HG02678 (cell line): Measurements from ENCODE around the gene STAT1.

ENCODE experiments used
- ATAC-seq: cut with Tn5 transposase; IDR thresholded peaks from one replicate; pipeline ENCODE4 v1.9.1; 2021; ENCODE audit warnings: mild to moderate bottlenecking, moderate library complexity; ENCODE audit not compliant: unreplicated experiment

Gene STAT1

GRCh38 chr2:190986221-190986953 lies 27.6 kb downstream of the STAT1 start:
- ATAC-seq, result no peak

- no peak for ATAC-seq
Observed at GRCh38 chr2:190984595-190984994, 29.4 kb downstream of the STAT1 start.

GRCh38 chr2:190982262-190983034 lies 31.5 kb downstream of the STAT1 start:
- ATAC-seq, result no peak

DNA sequence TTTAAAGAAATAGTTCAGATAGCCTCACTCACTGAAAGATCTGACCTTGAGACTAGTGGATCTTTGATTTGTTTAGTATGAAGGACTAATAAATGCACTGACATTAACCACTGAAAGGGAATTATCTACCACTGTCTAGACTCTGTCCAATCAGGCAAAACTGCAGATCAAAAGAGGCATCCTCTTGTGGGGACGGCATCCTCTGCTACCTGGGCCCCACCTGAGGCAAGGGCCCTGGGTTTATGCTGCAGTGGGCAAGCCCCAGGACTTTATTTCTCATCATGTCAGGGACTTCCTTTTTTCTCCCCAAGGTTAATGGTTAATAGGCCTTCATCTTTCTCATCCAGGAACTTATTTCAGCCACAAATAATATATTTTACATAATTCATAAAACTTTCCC lies 32.2 kb downstream of the STAT1 start:
- ATAC-seq, result no peak

DNA sequence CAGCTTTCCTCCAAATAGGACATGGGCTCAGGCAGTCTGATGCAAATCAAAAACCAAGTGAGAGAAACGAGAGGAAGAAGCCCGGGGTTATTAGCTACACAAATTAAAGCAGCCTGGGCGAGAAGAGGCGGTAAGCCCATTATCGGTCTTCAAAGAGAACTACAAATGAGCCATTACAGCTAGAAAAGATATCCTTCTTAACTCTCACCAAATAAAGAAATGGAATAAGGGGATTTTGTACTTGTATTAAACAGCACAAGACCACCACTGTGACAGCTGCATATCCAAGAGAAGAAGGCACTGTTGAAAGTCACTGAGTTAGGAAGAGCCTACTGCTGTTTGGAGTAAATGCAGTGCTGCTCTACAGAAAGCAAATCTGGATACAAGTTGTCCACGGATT lies 32.6 kb downstream of the STAT1 start:
- no peak for ATAC-seq

DNA sequence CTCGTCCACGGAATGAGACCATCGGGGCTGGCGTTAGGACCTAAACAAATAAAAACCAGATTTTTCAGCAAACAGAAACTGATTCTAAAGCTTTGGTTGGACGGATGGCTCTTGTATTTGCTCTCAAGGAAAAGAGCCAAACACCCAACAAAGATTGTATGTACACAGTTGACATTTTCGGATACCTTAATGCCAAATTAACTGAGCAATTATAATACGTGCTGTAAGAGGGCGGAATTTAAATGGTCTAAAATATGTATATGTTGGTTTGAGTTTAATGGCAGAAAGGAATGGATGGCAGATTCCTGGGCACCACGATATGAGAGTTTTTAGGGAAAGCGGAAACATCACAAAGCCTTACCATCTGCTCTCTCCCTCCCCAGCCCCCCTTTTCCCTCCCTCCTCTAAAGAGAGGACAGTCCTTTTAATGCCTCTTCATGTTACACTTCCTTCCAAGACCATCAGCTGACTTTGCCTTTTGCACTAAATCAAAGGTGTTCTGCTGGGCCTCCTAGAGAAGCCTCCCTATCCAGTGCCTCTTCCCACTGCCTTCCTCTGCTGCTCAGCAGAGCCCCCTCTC lies 33.3 kb downstream of the STAT1 start:
- ATAC-seq, result no peak

DNA sequence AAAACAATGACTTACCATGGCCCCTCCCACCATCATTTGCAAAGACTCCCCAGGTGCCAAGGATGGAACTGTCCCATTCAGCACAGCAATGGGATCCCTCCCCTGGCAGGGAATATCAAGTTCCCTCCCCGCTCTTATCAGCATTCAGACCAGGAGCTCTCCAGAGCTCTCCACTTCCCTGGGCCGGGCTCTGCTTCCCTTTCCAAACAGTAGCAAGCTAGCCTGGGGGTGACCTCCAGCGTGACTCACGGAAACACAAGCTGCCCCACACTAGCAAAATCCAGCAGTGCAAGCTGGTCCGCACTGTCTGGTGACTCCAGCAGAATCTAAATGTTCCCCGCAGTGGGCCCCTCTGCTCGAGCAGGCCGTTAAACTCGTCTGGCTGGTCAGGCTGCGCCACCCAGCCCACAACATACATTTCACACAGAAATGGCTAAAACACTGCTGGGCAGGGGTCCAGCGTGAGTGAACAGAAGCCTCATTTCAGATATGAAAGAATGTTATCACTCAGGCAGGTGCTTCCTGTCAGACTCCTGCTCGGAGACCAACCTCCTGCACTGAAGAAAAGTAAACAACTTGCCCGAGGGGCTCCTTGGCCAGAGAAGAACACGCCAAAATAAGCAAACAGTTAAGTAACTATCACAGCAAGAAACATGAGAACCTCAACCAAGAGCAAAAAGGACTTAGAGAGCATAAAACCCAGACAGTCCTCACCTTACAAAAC lies 33.9 kb downstream of the STAT1 start:
- ATAC-seq, result no peak

DNA sequence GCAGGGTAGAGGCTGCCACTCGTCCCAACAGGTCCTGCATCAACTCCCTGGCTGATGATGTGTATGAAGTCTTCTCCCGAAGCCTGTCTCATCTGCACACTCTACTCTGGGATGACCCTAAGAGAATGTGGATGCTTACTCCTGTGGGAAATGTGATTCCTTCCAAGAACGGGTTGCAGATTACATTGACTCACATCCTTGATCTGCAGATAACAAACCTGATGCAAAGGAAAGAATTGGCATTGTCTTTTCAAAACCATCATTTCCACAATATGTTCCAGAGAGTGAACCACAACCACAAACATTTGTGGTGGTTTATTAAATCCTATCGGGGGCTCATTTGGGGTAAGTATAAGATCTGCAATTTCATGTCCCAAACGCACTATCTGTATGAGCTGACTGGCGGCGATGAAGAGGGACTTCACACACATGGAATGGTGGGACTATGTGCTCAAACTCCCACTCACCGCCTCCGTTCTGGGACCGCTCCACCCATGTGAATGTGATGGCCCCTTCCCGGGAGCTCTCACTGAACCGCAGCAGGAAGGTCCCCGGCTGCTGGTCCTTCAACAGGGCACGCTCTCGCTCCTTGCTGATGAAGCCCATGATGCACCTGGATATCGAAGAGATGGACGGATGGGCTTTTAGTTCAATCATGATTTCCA lies 35.5 kb downstream of the STAT1 start:
- no peak for ATAC-seq

DNA sequence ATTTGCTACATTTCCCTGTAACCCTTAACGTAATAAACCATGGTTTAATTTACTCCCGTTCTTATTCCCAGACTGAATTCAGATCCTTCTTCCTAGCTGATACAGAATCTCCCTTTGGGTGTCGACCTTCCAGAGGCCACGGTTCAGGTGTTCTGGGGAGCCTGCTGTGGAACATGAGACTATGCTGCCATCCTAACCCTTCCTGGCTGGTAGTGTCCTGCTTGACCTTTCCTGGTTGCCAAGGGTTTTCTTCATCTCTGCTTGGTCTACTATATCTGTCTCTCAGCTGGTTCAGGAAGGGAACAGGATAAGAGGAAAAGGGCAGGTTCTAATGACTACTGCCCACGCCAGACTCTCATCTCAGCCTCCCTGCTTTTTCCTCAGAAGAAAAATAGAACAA lies 36.5 kb downstream of the STAT1 start:
- ATAC-seq, result no peak

- no peak for ATAC-seq
Observed at GRCh38 chr2:190976521-190976920, 37.5 kb downstream of the STAT1 start.

- ATAC-seq, result no peak
Observed at GRCh38 chr2:190974629-190975361, 39.2 kb downstream of the STAT1 start.

DNA sequence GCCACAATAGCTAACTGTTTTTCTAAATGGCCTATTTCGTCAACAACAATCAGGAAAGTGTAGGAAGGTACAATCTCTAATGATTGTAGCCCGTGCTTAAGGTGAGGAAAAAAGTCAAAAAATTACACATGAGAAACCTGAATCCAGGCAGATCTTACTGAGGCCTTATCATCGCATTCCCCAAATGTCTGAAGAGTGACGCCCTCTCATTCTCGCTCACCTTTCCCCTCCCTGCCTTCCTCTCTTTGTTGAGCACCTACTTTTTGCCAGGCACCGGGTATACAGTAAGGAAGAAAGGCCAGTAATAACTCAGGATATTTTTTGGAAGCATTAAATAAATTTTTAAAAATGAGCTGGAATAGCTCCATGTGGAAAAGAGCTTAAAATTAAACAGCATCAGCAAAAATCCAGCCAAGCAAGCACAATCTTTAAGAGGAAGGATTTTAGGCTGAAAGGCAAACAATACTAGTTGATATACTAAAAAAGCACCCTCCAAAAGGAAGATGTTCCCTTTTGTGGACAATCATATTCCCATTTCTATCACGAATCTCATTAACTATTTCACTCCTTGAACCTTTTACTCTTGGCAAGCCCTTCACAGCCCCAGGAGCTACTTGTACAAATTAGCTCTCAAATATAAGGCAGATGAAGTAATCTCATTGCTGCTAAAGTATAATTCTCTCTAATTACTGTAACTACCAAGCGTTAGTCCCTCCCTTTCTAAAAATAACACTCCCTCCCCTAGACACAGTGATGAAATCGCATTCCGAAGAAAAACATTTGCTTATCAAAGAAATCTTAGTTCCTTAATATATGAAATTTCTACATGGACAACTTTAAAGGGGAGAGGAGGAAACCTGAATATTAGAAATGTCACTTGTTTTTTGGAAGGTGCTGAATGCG lies 40.0 kb downstream of the STAT1 start:
- ATAC-seq, result no peak

- ATAC-seq, result no peak
Observed at GRCh38 chr2:190973262-190973661, 40.7 kb downstream of the STAT1 start.

DNA sequence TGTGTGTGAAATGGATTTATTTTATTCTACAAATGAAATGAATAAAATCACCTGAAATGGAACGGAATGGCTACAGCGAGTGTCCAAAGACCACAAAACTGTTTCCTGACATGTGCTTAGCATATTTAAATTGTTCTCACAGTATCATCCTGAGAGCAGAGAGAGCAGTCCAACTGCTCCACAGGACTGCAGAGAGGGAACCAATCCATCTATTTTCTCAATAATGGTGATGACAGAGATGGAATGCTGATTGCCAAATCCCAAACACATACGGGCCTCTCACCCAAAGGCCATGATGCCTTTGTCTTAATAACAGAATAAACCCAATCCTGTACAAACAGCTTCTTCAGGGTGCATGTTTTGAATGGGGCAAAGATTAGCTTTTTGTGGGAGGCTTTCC lies 41.1 kb downstream of the STAT1 start:
- ATAC-seq, result no peak

DNA sequence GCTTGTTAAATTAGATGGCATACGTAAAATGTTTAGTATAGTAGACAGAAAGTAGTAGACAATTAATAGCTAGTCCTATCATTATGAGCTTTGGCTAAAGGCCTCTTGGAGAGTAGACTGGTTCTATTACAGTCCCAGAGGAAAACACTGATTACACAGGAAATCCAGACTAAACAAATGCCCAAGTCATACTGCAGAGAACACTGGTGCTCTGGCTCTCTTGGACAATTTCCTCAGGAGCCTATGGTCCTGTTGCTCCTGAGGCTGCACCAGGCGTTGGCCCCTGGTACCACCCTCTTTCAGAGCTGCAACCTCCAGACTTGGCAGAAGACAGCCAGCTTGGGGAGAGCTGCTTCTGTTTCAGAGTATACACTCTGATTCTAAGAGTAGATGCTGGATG lies 41.8 kb downstream of the STAT1 start:
- ATAC-seq, result no peak

DNA sequence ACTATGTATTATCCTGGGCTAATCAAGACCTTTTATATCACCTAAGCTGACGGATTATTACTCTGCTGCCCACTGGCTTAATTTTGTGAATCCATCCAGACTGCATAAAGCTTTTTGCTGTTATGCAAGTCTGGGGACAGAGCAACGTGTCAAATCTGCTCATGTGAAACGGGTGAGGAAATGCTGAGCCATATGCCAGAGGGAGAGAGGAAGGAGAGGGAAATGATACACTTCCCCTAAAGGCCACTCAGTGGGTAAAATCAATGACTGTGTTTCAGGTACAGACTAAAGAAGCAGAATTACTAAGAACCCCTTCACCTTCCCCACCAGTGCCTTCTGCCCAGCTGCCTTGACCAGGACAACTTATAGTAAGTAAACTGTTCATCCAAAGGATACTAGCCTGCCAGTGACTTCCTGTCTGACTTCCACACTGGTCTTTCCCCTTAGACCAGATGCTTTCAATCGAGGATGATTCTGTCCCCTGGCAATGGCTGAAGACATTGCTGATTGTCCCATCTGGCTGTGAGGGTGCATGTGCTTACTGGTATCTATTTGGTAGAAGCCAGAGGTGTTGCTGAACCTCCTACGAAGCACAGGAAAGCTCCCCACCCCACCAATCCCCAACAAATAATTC lies 43.0 kb downstream of the STAT1 start:
- ATAC-seq, result no peak

DNA sequence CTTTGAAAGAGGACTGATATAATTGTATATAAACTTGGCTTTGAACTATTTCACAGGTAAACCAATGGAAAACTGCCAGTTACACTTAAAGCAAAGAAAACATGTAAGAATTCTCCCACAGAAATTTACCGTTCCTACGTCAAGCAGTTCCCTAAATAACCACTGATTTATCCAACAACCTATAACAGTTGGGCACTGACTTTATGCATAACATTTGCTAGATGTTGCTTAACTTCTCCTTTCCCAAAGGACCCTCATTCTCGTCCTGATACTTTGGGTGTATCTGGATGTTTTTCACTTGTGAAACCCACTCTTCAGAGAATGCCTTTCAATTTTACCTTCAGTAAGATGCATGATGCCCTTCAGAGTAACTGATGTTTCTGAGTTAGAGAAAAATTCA lies 43.8 kb downstream of the STAT1 start:
- no peak for ATAC-seq

GRCh38 chr2:190968522-190968921 lies 45.4 kb downstream of the STAT1 start:
- ATAC-seq, result no peak
